IMR-90 (cell line): ENCODE measurements around the gene NAV2. TPM values are rescaled to one million over a fixed set of nuclear protein-coding genes. Genes with fewer than 3 reads are reported as not detected.

ENCODE experiments used
- ATAC-seq: fragments of 200-7000 bp; cut with Tn5 transposase; 2 replicates; pipeline ENCODE4 v1.9.1; 2020; ENCODE audit warnings: low read depth, mild to moderate bottlenecking, moderate library complexity
- BruUV-seq: library from RNA; stranded (reverse); fragments of 400-500 nt; replicated peaks from 2 replicates; lab custom pipeline; 2021; lab: Mats Ljungman, UMichigan
- CTCF ChIA-PET: fragments of 300-600 bp; formaldehyde crosslinking; extraction: SDS; loops from one replicate; lab custom pipeline; 2021; ENCODE audit warnings: antibody characterized with exemption; lab: Yijun Ruan, JAX
- POLR2A ChIA-PET: fragments of 300-600 bp; sonication (Branson Sonifier 250); formaldehyde crosslinking; loops from one replicate; lab custom pipeline; 2022; ENCODE audit warnings: antibody characterized with exemption; ENCODE audit not compliant: unreplicated experiment; lab: Charles Lee
- DNase-seq: peaks from one replicate; pipeline ENCODE4 v3.0.0; 2013
- H2AFZ ChIP-seq: replicated peaks from 2 replicates; pipeline ENCODE3; 2013; ENCODE audit warnings: low read length, mild to moderate bottlenecking; ENCODE audit not compliant: poor library complexity
- H2AK5ac ChIP-seq: 2 replicates; pipeline ENCODE4 v1.6.1; 2013; ENCODE audit warnings: low read depth, low read length, inconsistent platforms
- H2AK9ac ChIP-seq: replicated peaks from 2 replicates; pipeline ENCODE3; 2013; ENCODE audit warnings: mild to moderate bottlenecking, low read depth, low read length, moderate library complexity; ENCODE audit not compliant: poor library complexity
- H2BK120ac ChIP-seq: 2 replicates; pipeline ENCODE4 v1.6.1; 2013; ENCODE audit warnings: low read depth, low read length, inconsistent platforms
- H2BK15ac ChIP-seq: 3 replicates; pipeline ENCODE4 v1.6.1; 2013; ENCODE audit warnings: low read depth, low read length, inconsistent platforms
- H2BK20ac ChIP-seq: 2 replicates; pipeline ENCODE4 v1.6.1; 2013; ENCODE audit warnings: low read depth, mild to moderate bottlenecking, inconsistent platforms, low read length, moderate library complexity
- H2BK5ac ChIP-seq: 2 replicates; pipeline ENCODE4 v1.6.1; 2013; ENCODE audit warnings: mild to moderate bottlenecking, low read depth, low read length, inconsistent platforms; ENCODE audit not compliant: poor library complexity, severe bottlenecking
- H3K14ac ChIP-seq: replicated peaks from 2 replicates; pipeline ENCODE4 v1.6.1; 2013; ENCODE audit warnings: low read depth, low read length, inconsistent platforms
- H3K18ac ChIP-seq: 2 replicates; pipeline ENCODE4 v1.6.1; 2013; ENCODE audit warnings: low read depth, low read length, control low read depth
- H3K23ac ChIP-seq: 2 replicates; pipeline ENCODE4 v1.6.1; 2013; ENCODE audit warnings: low read depth, low read length, inconsistent platforms
- H3K27ac ChIP-seq: 2 replicates; pipeline ENCODE4 v1.5.1; 2013; ENCODE audit warnings: mild to moderate bottlenecking, control low read depth, low read length; ENCODE audit not compliant: insufficient read depth
- H3K27me3 ChIP-seq: 2 replicates; pipeline ENCODE4 v1.6.1; 2013; ENCODE audit warnings: low read length; ENCODE audit not compliant: control insufficient read depth, insufficient read depth
- H3K36me3 ChIP-seq: 2 replicates; pipeline ENCODE4 v1.6.1; 2013; ENCODE audit warnings: low read length, mixed read lengths; ENCODE audit not compliant: control insufficient read depth, insufficient read depth
- H3K4ac ChIP-seq: 2 replicates; pipeline ENCODE4 v1.6.1; 2013; ENCODE audit warnings: low read depth, low read length, inconsistent platforms
- H3K4me1 ChIP-seq: 2 replicates; pipeline ENCODE4 v1.6.1; 2013; ENCODE audit warnings: low read length, mixed read lengths; ENCODE audit not compliant: control insufficient read depth, insufficient read depth
- H3K4me2 ChIP-seq: 2 replicates; pipeline ENCODE4 v1.6.1; 2013; ENCODE audit warnings: low read depth, mild to moderate bottlenecking, control low read depth, low read length, moderate library complexity
- H3K4me3 ChIP-seq: 2 replicates; pipeline ENCODE4 v1.5.1; 2013; ENCODE audit warnings: low read depth, mild to moderate bottlenecking, control low read depth, low read length, moderate library complexity; ENCODE audit not compliant: insufficient read depth
- H3K56ac ChIP-seq: 2 replicates; pipeline ENCODE4 v1.6.1; 2013; ENCODE audit warnings: low read length, inconsistent platforms; ENCODE audit not compliant: insufficient read depth; ENCODE audit errors: extremely low read depth
- H3K79me1 ChIP-seq, 2 experiments: 2 replicates each; pipeline ENCODE4 v1.6.1; 2013; ENCODE audit warnings: low read length in 2 of 2, inconsistent platforms in 1 of 2, low read depth in 1 of 2
- H3K9ac ChIP-seq: 2 replicates; pipeline ENCODE4 v1.6.1; 2013; ENCODE audit warnings: low read depth, low read length, control low read depth
- H3K9me1 ChIP-seq: 2 replicates; pipeline ENCODE4 v1.6.1; 2013; ENCODE audit warnings: low read length, inconsistent platforms; ENCODE audit not compliant: insufficient read depth
- H3K9me3 ChIP-seq: 2 replicates; pipeline ENCODE4 v1.6.1; 2013; ENCODE audit warnings: low read length; ENCODE audit not compliant: control insufficient read depth, insufficient read depth
- H4K20me1 ChIP-seq: 2 replicates; pipeline ENCODE4 v1.6.1; 2013; ENCODE audit warnings: low read length, inconsistent platforms; ENCODE audit not compliant: insufficient read depth
- H4K5ac ChIP-seq: 2 replicates; pipeline ENCODE4 v1.6.1; 2013; ENCODE audit warnings: mild to moderate bottlenecking, low read depth, low read length, control low read depth
- H4K8ac ChIP-seq, 2 experiments: 2 replicates each; pipeline ENCODE4 v1.6.1; 2013; ENCODE audit warnings: low read depth in 2 of 2, low read length in 2 of 2, control low read depth in 1 of 2, inconsistent platforms in 1 of 2
- H4K91ac ChIP-seq: 2 replicates; pipeline ENCODE4 v1.6.1; 2013; ENCODE audit warnings: low read depth, low read length, inconsistent platforms; ENCODE audit not compliant: insufficient read depth
- BHLHE40 ChIP-seq: fragments of 150-350 bp; IDR thresholded peaks from 2 replicates; pipeline ENCODE4 v1.6.1; 2016; ENCODE audit warnings: mild to moderate bottlenecking, low read depth, low read length
- CEBPB ChIP-seq: IDR thresholded peaks from 2 replicates; pipeline ENCODE4 v1.6.1; 2012; ENCODE audit warnings: low read depth, low read length, improper control_type of control experiment
- FOS ChIP-seq: fragments of 150-350 bp; IDR thresholded peaks from 2 replicates; pipeline ENCODE4 v1.6.1; 2016; ENCODE audit warnings: low read depth, low read length
- MAFK ChIP-seq: IDR thresholded peaks from 2 replicates; pipeline ENCODE4 v1.6.1; 2012; ENCODE audit warnings: low read depth, low read length, improper control_type of control experiment
- MXI1 ChIP-seq: IDR thresholded peaks from 2 replicates; pipeline ENCODE4 v1.6.1; 2012; ENCODE audit warnings: low read depth, mild to moderate bottlenecking, low read length, moderate library complexity, borderline replicate concordance
- NFE2L2 ChIP-seq: fragments of 150-350 bp; IDR thresholded peaks from 2 replicates; pipeline ENCODE4 v1.6.1; 2016; ENCODE audit warnings: low read depth, mild to moderate bottlenecking, low read length
- POLR2A ChIP-seq: IDR thresholded peaks from 2 replicates; pipeline ENCODE4 v1.6.1; 2012; ENCODE audit warnings: mild to moderate bottlenecking, low read depth, low read length
- RAD21 ChIP-seq: IDR thresholded peaks from 2 replicates; pipeline ENCODE4 v1.6.1; 2012; ENCODE audit warnings: low read length, improper control_type of control experiment
- RCOR1 ChIP-seq: IDR thresholded peaks from 2 replicates; pipeline ENCODE4 v1.6.1; 2012; ENCODE audit warnings: mild to moderate bottlenecking, low read length, improper control_type of control experiment; ENCODE audit not compliant: insufficient replicate concordance
- RFX5 ChIP-seq: IDR thresholded peaks from 2 replicates; pipeline ENCODE4 v1.8.0; 2012; ENCODE audit warnings: low read depth, mild to moderate bottlenecking, low read length, moderate library complexity
- SMC3 ChIP-seq: fragments of 150-350 bp; IDR thresholded peaks from 2 replicates; pipeline ENCODE4 v1.6.1; 2016; ENCODE audit warnings: low read depth, mild to moderate bottlenecking, antibody characterized with exemption, low read length, moderate library complexity
- WGBS, 2 experiments: methylation state at CpG; one replicate each; pipeline versions ENCODE4 v1.1.5 to v1.1.7; 2013; ENCODE audit warnings: missing lambda C conversion rate in 2 of 2; ENCODE audit not compliant: insufficient read length in 1 of 2; ENCODE audit errors: extremely low coverage in 2 of 2; 5-methylcytosine and 5-hydroxymethylcytosine counted together
- dilution Hi-C: fragments of 300-500 bp; cut with HindIII; formaldehyde crosslinking; loops from one replicate; pipeline ENCODE4 v1.14.3; 2018; ENCODE audit warnings: low sequenced_read_pairs; ENCODE audit not compliant: unreplicated experiment
- in situ Hi-C: fragments of 300-500 bp; cut with MboI; formaldehyde crosslinking; loops from 3 replicates; pipeline ENCODE4 v1.14.3; 2019; ENCODE audit warnings: low sequenced_read_pairs, inconsistent platforms, mixed read lengths
- intact Hi-C: fragments of 100-400 bp; cut with micrococcal nuclease; formaldehyde crosslinking; loops from 2 replicates; pipeline ENCODE4 v1.10.0; 2022
- polyA plus RNA-seq, 3 experiments: library from polyadenylated mRNA; depleted of rRNA; stranded (reverse); fragments of >200 nt; gene quantifications; 2 replicates each; pipeline ENCODE4 v1.2.3, GENCODE V29; 2012; ENCODE audit warnings: low replicate concordance in 1 of 3
- total RNA-seq: library from RNA; depleted of rRNA; stranded (reverse); fragments of >200 nt; gene quantifications from 2 replicates; pipeline ENCODE4 v1.2.3, GENCODE V29; 2012
- TF ChIP-seq, protein P1 (sequence below): conservative IDR thresholded peaks from 2 replicates; pipeline ENCODE4 v1.5.1; 2012; ENCODE audit warnings: mild to moderate bottlenecking, low read depth, low read length, improper control_type of control experiment
- TF ChIP-seq, protein P2 (sequence below): fragments of 150-350 bp; IDR thresholded peaks from 2 replicates; pipeline ENCODE4 v1.6.1; 2016; ENCODE audit warnings: low read depth, mild to moderate bottlenecking, low read length, moderate library complexity, borderline replicate concordance

NAV2 gene
- total and polyA plus RNA-seq, 2 of the 4 experiments (the other 2 are of a cell fraction): 4.5 to 12.6 TPM

DNA sequence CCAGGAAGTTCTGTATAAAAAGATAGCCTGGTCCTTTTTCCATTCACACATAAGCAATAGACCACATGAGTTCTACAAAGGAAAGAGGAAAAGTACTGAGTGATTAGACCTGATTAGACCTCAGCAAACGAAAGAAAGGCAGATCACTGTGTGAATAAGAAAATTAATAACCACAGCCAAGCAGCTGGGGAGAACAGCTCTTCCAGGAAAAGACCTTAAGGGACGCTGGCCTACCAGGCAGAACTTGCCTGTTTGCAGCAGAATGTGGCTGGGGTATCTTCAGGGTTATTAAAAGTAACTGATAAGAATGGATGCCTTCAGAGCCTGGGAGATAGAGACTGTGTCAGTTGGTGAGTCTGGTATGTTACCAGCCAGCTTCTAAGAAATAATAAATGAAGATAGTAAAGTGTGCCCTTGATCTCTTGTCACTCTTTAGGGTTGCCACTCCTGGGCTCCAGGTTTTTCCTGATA is 274.7 kb downstream of the NAV2 start:
- POLR2A ChIA-PET: no interaction called here
- no peak overlapping the region for H2BK120ac ChIP-seq

More for the DNA sequence above, 274.7 kb downstream of the NAV2 start:
- Histone ChIP-seq H4K20me1 (no peaks in the 10 kb centered on the region), H4K91ac (peak overlapping the region; percentile 29; the same call in 1 of the 2 replicates), H2BK15ac (no peak overlapping the region), H3K79me1 (peaks cover 6 to 14% of the 10 kb centered on the region in 2 experiments; a peak in 3 of 4 replicates), H3K56ac (no peak overlapping the region), H2AK5ac (no peak overlapping the region), H3K27ac (no peak overlapping the region), H2AK9ac (no peak overlapping the region), H3K9me3 (no peaks in the 10 kb centered on the region), H3K4me3 (no peak overlapping the region), H3K4me2 (no peak overlapping the region), H3K4ac (no peak overlapping the region; the same call in 1 of the 2 replicates), H3K14ac (0 out of 2 replicates have a peak overlapping the region, but pooled peaks have one; percentile 5), H3K18ac (peak overlapping the region; percentile 53; the same call in 1 of the 2 replicates), H3K9ac (no peak overlapping the region), H3K36me3 (peaks cover 3% of the 10 kb centered on the region; the same call in 1 of the 2 replicates), H3K9me1 (peaks cover 22% of the 10 kb centered on the region), H2BK5ac (peak overlapping the region; percentile 45), H4K8ac (no peak overlapping the region), H3K23ac (peak overlapping the region; percentile 31; the same call in 1 of the 2 replicates), H3K4me1 (peaks cover 15% of the 10 kb centered on the region), H2AFZ (no peak overlapping the region), H3K27me3 (no peaks in the 10 kb centered on the region), H4K5ac (no peak overlapping the region), H2BK20ac (peak overlapping the region; percentile 9; the same call in 1 of the 2 replicates)
- CTCF ChIA-PET: no interaction called here
- no CpG with 5 or more reads among the region's 2 CpGs for WGBS, 2 experiments
- intact Hi-C loops (no loop called here), in situ Hi-C loops (no loop called here), dilution Hi-C loops (no loop called here)
- TF ChIP-seq, protein P1, sequence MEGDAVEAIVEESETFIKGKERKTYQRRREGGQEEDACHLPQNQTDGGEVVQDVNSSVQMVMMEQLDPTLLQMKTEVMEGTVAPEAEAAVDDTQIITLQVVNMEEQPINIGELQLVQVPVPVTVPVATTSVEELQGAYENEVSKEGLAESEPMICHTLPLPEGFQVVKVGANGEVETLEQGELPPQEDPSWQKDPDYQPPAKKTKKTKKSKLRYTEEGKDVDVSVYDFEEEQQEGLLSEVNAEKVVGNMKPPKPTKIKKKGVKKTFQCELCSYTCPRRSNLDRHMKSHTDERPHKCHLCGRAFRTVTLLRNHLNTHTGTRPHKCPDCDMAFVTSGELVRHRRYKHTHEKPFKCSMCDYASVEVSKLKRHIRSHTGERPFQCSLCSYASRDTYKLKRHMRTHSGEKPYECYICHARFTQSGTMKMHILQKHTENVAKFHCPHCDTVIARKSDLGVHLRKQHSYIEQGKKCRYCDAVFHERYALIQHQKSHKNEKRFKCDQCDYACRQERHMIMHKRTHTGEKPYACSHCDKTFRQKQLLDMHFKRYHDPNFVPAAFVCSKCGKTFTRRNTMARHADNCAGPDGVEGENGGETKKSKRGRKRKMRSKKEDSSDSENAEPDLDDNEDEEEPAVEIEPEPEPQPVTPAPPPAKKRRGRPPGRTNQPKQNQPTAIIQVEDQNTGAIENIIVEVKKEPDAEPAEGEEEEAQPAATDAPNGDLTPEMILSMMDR: no peak
- TF ChIP-seq BHLHE40 (no peak), CEBPB (no peak), RAD21 (no peak), FOS (no peak), POLR2A (no peak), SMC3 (no peak), RCOR1 (no peak), MXI1 (no peak), NFE2L2 (no peak), MAFK (no peak), RFX5 (no peak)
- TF ChIP-seq, protein P2, sequence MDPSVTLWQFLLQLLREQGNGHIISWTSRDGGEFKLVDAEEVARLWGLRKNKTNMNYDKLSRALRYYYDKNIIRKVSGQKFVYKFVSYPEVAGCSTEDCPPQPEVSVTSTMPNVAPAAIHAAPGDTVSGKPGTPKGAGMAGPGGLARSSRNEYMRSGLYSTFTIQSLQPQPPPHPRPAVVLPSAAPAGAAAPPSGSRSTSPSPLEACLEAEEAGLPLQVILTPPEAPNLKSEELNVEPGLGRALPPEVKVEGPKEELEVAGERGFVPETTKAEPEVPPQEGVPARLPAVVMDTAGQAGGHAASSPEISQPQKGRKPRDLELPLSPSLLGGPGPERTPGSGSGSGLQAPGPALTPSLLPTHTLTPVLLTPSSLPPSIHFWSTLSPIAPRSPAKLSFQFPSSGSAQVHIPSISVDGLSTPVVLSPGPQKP: no peak
- ATAC-seq: no peak
- no peak for DNase-seq
- no TSS peak for BruUV-seq
